Sigmoid colon (tissue), 4 donors: ENCODE data around the gene NDUFAF2.
A peak's percentile ranks its signal among the peaks of the same experiment; 100 is the strongest.

Experiments
- EP300 ChIP-seq, 4 donors: sonication (generic); formaldehyde crosslinking; IDR thresholded peaks; one replicate each; pipeline ENCODE4 v1.6.1; 2017; ENCODE audit warnings: antibody characterized with exemption in 4 of 4
- POLR2A ChIP-seq, 2 donors: fragments of 450-650 bp; IDR thresholded peaks; one replicate each; pipeline ENCODE4 v1.6.1; 2016; ENCODE audit warnings: antibody characterized with exemption in 2 of 2, mild to moderate bottlenecking in 2 of 2, moderate library complexity in 2 of 2
- POLR2AphosphoS5 ChIP-seq, 4 donors: sonication (generic); formaldehyde crosslinking; IDR thresholded peaks; one replicate each; pipeline ENCODE4 v1.6.1; 2017; ENCODE audit warnings: antibody characterized with exemption in 4 of 4
- TF ChIP-seq, protein P1 (sequence below), 4 experiments: fragments of 450-650 bp in 3 of 4; fragments of 200-600 bp in 1 of 4; IDR thresholded peaks; one replicate each; pipeline ENCODE4 v1.5.1; 2016 to 2019; ENCODE audit warnings: antibody characterized with exemption in 4 of 4, mild to moderate bottlenecking in 3 of 4, moderate library complexity in 2 of 4

DNA sequence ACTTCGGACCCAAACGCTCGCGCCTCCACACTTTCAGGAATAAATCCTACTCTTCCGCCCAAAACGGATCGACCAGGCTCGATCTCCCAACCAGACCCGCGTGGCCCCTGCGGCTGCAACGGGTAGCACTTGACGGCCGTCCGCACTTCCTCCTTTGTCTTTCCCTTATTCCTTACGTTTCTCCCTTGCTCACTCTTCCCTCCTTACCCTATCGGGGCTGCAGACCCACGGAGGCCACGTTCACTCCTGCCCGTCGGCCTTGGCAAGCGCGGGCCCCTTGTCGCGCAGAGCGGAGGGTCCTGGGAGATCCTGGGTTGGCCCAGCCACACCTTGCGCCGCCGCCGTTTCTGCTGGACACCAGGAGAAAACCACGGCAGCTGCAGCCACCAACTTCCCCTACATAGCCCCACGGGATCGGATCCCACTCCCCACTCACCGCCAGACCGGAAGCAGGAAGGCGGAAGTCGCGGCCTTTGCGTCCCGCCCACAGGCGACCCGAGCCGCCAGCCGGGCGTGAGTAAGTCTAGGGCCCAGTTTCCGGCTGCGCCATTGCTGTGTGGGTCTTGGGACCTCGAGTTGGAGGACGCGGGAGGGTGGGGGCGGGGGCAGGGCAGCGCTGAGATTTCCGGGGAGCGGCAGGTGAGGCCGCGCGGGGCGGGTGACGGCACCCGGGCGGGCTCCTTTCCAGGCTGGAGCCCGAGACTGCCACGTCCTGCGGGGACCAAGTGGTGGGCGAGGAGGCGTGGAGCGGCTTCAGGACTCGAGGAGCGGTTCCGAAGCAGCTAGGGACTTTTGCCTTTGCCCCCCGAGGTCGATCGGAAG lies 217.2 kb downstream of the NDUFAF2 start, which contains the start of gene SMIM15:
- TF ChIP-seq, protein P1, sequence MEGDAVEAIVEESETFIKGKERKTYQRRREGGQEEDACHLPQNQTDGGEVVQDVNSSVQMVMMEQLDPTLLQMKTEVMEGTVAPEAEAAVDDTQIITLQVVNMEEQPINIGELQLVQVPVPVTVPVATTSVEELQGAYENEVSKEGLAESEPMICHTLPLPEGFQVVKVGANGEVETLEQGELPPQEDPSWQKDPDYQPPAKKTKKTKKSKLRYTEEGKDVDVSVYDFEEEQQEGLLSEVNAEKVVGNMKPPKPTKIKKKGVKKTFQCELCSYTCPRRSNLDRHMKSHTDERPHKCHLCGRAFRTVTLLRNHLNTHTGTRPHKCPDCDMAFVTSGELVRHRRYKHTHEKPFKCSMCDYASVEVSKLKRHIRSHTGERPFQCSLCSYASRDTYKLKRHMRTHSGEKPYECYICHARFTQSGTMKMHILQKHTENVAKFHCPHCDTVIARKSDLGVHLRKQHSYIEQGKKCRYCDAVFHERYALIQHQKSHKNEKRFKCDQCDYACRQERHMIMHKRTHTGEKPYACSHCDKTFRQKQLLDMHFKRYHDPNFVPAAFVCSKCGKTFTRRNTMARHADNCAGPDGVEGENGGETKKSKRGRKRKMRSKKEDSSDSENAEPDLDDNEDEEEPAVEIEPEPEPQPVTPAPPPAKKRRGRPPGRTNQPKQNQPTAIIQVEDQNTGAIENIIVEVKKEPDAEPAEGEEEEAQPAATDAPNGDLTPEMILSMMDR (IDR thresholded peaks at IDR 0.05), result peak in 1 of 4 experiments; percentile 9
- TF ChIP-seq POLR2A (IDR thresholded peaks at IDR 0.05), result peak; percentile 40 to 49
- peak; percentile 74 to 84 (median 84) for TF ChIP-seq POLR2AphosphoS5 (IDR thresholded peaks at IDR 0.05)
- TF ChIP-seq EP300 (IDR thresholded peaks at IDR 0.05), result no peak
